Activated naive CD8-positive, alpha-beta T cell treated with anti-CD3 and anti-CD28 coated beads, Interleukin-2, amount 10 ng/mL, durations not matched to agents 7 days and 5 days (primary cell): Measurements from ENCODE around the gene TBC1D5. TPM values are rescaled to one million over a fixed set of nuclear protein-coding genes. Genes with fewer than 3 reads are reported as not detected.
"Not testable (repeated sequence)": the region's sequence is repeated elsewhere in the genome, so short reads cannot be mapped to it uniquely, and the experiment has no call there.

Experiments
- ATAC-seq: fragments of 150-1000 bp; cut with Tn5 transposase; one replicate; pipeline ENCODE4 v1.10.0; 2021; ENCODE audit warnings: low read depth, moderate library complexity
- POLR2A ChIA-PET: fragments of 350-600 bp; sonication (Branson Sonifier 250); formaldehyde crosslinking; loops from one replicate; lab custom pipeline; 2021; ENCODE audit warnings: antibody characterized with exemption; lab: Charles Lee
- DNase-seq: peaks from one replicate; pipeline ENCODE4 v3.0.0; 2021
- H3K27ac Mint-ChIP-seq: one replicate; pipeline ENCODE4 v1.8.0; 2022; ENCODE audit warnings: mild to moderate bottlenecking, mixed read lengths
- H3K27me3 Mint-ChIP-seq: one replicate; pipeline ENCODE4 v1.8.0; 2022; ENCODE audit warnings: mild to moderate bottlenecking, moderate library complexity, mixed read lengths
- H3K36me3 Mint-ChIP-seq: one replicate; pipeline ENCODE4 v1.8.0; 2021; ENCODE audit warnings: mild to moderate bottlenecking, mixed read lengths
- H3K4me1 Mint-ChIP-seq: one replicate; pipeline ENCODE4 v1.8.0; 2021; ENCODE audit warnings: mixed read lengths
- H3K4me3 Mint-ChIP-seq: one replicate; pipeline ENCODE4 v1.8.0; 2022; ENCODE audit warnings: mild to moderate bottlenecking, moderate library complexity, mixed read lengths
- H3K9me3 Mint-ChIP-seq: one replicate; pipeline ENCODE4 v1.8.0; 2021; ENCODE audit warnings: mixed read lengths
- total RNA-seq, 2 experiments: library from RNA; stranded (reverse); gene quantifications; one replicate each; pipeline ENCODE4 v1.2.3, GENCODE V29; 2021

The TBC1D5 gene
- total RNA-seq, 2 experiments from 2014 or later, result 57.3 to 60.9 TPM

DNA sequence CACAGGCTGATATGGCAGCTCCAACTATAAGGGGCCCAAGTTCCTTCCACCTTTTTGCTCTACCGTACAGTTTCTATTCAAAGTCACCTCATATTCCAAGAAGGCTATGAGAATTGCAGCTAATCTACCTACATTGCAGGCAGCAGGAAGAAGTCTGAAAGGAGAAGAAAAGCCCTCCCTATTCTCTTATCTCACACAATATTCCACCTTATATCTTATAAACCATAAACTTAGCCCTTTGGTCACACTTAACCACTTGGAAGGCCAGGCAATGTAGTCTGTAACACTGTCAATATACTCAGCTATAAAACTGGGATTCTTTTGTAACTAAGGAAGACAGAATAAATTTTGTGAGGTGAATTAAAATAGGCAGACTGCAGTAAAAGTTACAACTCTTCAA is 54.9 kb downstream of the TBC1D5 start:
- no peaks in the 10 kb centered on the region for H3K27me3 Mint-ChIP-seq
- H3K9me3 Mint-ChIP-seq, result no peaks in the 10 kb centered on the region
- H3K36me3 Mint-ChIP-seq, result peaks cover under 1% of the 10 kb centered on the region
- no peak overlapping the region for H3K4me3 Mint-ChIP-seq
- DNase-seq (no peak), ATAC-seq (no peak)
- POLR2A ChIA-PET, result no interaction called here
- H3K4me1 Mint-ChIP-seq, result peaks cover 3% of the 10 kb centered on the region
- no peak overlapping the region for H3K27ac Mint-ChIP-seq

DNA sequence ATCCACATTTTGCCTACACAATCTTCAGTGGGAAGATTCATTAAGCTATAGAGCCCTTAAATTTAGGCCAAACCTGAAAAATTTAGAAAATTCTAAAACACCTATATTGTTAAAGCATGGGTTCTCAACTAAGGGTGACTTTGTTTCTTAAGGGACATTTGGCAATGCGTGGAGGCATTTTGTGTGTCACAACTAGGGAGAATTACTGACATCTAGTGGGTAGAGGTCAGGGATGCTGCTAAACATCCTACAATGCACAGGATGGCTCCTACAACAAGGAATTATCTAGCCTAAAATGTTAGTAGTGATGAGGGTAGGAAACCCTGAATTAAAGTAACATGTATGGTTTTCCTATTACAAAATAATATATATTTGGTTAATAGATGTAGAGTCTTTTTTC is 55.8 kb downstream of the TBC1D5 start:
- no peaks in the 10 kb centered on the region for H3K9me3 Mint-ChIP-seq
- no peak overlapping the region for H3K4me3 Mint-ChIP-seq
- H3K4me1 Mint-ChIP-seq, result peaks cover 3% of the 10 kb centered on the region
- DNase-seq, result no peak
- H3K36me3 Mint-ChIP-seq, result no peaks in the 10 kb centered on the region
- H3K27ac Mint-ChIP-seq, result no peak overlapping the region
- ATAC-seq, result no peak
- H3K27me3 Mint-ChIP-seq, result no peaks in the 10 kb centered on the region
- POLR2A ChIA-PET, result interaction anchor here (0.7 kb wide), 1 partner anchor 1093 kb away, joined by 3 read pairs; no protein-coding TSS in a partner anchor

DNA sequence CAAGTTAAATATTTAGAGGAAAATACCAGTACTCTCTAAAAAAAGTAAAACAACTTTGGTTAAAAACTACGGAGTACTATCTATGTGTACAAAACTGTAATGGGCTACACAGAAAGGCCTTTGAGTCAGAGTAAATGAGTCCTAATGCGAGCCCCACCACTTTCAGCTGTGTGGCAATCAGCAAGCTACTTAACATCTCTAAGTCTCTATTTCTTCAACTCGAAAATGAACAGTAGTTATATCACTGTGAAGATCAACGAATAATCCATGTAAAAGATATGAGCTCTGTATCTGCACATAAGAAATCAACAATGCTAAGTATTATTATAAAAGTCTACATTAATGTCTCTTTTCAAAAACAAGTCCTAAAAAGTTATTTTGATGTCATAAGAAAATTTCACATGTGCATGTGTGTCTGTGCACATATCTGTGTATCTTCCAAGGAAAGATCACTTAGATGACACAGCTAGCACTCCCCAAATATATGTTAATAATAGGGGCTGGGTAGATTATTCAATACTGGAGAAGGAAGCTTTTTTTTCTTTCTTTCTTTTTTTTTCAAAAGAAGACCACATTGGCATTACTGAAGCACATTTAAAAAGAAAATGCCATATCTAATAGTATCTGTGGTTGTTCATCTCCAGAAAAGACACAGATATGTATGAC is 58.8 kb downstream of the TBC1D5 start:
- H3K4me3 Mint-ChIP-seq, result no peak overlapping the region
- H3K36me3 Mint-ChIP-seq, result peaks cover 2% of the 10 kb centered on the region
- no peaks in the 10 kb centered on the region for H3K27me3 Mint-ChIP-seq
- H3K4me1 Mint-ChIP-seq, result peaks cover 5% of the 10 kb centered on the region
- H3K27ac Mint-ChIP-seq, result no peak overlapping the region
- POLR2A ChIA-PET, result no interaction called here
- ATAC-seq, result no peak
- no peaks in the 10 kb centered on the region for H3K9me3 Mint-ChIP-seq
- DNase-seq, result no peak

DNA sequence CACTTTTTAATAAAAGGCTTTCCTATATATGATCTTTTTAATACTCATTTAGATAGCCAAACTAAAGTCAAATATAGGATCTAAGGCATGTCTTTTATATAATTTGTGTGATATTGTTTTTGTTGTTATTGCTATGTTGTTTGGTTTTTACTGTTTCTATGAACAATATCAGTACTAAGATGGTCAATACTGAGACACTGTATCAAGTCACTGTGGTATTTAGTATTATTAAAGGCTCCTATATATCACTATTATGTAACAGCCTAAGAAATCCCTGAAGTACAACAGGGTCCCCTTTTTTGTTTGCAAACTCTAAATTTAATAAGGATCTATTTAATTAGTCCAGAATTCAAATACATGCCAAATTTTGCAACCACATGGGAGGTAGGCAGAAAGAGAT is 61.9 kb downstream of the TBC1D5 start:
- DNase-seq, result no peak
- POLR2A ChIA-PET, result no interaction called here
- no peak overlapping the region for H3K27ac Mint-ChIP-seq
- ATAC-seq, result no peak
- no peaks in the 10 kb centered on the region for H3K27me3 Mint-ChIP-seq
- no peaks in the 10 kb centered on the region for H3K9me3 Mint-ChIP-seq
- peaks cover 7% of the 10 kb centered on the region for H3K4me1 Mint-ChIP-seq
- no peak overlapping the region for H3K4me3 Mint-ChIP-seq
- peaks cover 3% of the 10 kb centered on the region for H3K36me3 Mint-ChIP-seq

DNA sequence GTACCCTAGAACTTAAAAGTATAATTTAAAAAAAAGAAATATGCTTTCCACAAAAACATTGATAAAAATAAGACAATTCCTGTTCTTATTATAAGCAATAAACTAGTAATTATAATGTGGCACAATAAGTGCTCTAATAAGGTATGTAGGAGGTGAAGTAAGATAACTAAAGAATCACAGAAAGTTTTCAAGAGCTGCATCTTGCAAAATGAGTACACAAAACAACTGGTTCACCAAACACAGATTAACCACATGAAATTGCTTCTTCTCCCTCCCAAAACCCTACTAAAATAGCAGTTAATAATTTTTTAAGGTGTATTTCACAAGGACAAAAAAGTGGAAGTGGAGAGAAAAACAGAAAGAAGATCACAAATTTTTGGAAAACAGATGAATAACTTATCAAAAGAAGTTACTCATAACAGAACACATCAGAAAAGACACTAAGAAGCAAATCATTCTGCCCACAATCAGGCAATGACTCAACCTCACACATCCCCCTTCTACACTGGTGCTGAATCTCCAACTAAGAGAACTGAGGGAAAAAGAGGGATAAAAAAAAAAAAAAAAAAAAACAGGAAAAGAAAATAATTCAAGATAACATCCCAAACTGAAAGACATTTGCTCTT is 64.2 kb downstream of the TBC1D5 start:
- Mint-ChIP-seq H3K27ac (no peak overlapping the region), H3K4me1 (peaks cover 9% of the 10 kb centered on the region), H3K36me3 (peaks cover 6% of the 10 kb centered on the region), H3K27me3 (no peaks in the 10 kb centered on the region), H3K9me3 (peaks cover 3% of the 10 kb centered on the region), H3K4me3 (no peak overlapping the region)
- POLR2A ChIA-PET, result no interaction called here
- ATAC-seq, result no peak
- no peak for DNase-seq

DNA sequence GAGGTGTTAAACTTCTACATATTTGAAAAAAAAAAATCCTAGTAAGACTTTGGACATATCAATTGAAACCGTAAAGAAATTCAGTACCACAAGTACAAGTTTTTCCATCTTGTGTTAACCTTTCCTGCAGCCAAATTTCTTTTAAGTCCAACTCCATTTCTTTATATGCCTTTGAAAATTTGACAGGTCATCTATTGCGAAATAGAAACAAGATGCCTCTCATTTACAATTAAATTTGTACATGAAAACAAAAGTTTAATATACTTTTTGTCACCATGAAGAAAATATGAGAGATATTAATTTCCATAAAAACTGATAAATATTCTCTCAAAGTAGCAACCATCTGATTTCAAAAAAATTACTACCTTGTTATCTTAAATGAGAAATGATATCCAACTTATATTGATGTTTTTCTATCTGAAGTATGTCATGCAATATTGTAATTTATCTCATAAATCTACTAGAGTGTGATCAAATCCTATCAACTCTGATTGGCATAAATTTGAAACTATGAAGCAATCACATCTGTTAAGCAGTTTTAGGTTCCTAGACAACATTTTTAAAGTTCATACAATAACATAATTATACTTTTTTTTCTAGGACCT is 68.2 kb downstream of the TBC1D5 start:
- H3K4me1 Mint-ChIP-seq, result peaks cover 9% of the 10 kb centered on the region
- no peaks in the 10 kb centered on the region for H3K27me3 Mint-ChIP-seq
- H3K36me3 Mint-ChIP-seq, result peaks cover 13% of the 10 kb centered on the region
- peaks cover 3% of the 10 kb centered on the region for H3K9me3 Mint-ChIP-seq
- POLR2A ChIA-PET, result no interaction called here
- no peak overlapping the region for H3K27ac Mint-ChIP-seq
- H3K4me3 Mint-ChIP-seq, result no peak overlapping the region
- ATAC-seq, result no peak
- DNase-seq, result no peak

DNA sequence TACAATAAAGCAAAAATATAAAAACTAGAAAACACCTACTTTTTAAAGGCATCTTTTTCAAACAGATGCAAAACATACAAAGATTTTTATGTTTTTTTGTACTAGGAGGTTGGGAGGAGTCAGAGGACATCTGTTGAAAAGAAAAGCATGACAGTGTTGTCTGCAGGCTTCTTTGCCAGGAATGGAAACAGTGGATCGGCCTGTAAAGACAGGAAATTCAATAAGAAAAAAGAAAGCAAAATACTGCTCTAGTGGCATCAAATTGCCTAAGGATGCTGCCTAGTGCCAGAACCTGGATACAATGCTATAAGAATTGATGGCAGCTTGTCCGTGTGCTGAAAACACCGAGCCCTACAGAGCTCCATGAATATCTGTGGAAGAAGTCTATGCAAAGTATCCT is 69.9 kb downstream of the TBC1D5 start:
- DNase-seq (no peak), ATAC-seq (no peak)
- Mint-ChIP-seq H3K36me3 (peaks cover 17% of the 10 kb centered on the region), H3K4me3 (no peak overlapping the region), H3K4me1 (peaks cover 4% of the 10 kb centered on the region), H3K9me3 (peaks cover 7% of the 10 kb centered on the region), H3K27ac (no peak overlapping the region), H3K27me3 (no peaks in the 10 kb centered on the region)
- POLR2A ChIA-PET, result no interaction called here

DNA sequence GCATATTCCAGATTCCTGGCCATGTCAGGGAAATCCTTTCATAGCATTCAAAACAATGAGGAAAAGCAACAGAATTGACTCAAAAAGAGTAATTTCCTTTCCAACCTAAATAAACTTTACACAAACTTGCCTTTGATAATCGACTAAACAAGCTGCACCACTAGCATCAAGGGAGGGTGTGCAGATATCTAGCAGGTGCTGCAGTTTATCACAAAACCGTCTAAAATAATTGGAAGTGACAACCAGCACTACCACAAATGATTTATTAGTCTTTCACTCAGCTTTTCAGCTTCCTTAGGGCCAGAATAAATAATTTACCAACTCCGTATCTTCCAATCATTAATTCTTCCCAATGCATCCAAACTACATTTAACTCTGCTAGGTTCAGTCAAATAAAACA is 71.7 kb downstream of the TBC1D5 start:
- no peak for DNase-seq
- H3K36me3 Mint-ChIP-seq, result peaks cover 16% of the 10 kb centered on the region
- no peak overlapping the region for H3K4me3 Mint-ChIP-seq
- peaks cover 2% of the 10 kb centered on the region for H3K4me1 Mint-ChIP-seq
- H3K27me3 Mint-ChIP-seq, result no peaks in the 10 kb centered on the region
- H3K9me3 Mint-ChIP-seq, result peaks cover 7% of the 10 kb centered on the region
- ATAC-seq, result no peak
- POLR2A ChIA-PET, result no interaction called here
- H3K27ac Mint-ChIP-seq, result no peak overlapping the region

DNA sequence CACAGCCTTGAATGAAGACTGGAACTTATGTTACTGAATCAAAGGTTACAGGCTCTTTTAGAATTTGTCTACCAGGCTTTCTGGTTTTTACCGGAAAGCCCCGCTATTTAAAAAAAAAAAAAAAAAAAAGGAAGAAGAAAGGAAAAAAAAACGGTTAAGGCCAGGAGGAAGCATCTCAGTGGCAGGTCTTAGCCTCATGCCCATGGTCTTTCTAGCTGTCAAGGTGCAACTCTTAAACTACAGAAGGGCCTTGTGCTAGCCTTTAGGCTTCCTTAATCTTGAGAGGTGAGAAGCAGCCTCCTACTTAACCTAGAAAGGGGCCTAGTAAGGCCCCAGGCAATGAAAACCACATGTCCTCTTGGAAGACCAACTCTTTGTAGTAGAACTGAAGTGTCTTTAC is 77.5 kb downstream of the TBC1D5 start:
- POLR2A ChIA-PET, result no interaction called here

DNA sequence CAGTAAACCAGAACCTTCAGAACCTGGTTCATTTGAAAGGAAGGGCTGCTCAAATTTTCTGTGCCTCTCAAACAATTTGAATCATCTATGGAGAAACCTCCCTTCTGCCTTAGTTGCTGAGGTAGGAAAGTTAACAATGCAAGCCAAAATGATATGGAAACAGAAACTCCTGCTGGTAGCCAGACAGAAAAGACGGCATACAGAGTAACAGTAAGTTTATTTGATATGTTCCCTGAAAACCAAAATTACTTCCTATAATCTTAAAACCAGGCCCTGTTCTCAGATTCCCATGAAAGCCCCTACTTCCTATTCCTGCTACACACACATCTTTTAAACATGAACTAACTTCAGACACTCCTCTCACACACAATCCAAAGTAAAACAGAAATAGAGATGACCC is 86.2 kb downstream of the TBC1D5 start:
- Mint-ChIP-seq H3K4me1 (no peaks in the 10 kb centered on the region), H3K27ac (no peak overlapping the region), H3K36me3 (peaks cover 2% of the 10 kb centered on the region), H3K9me3 (peaks cover 1% of the 10 kb centered on the region), H3K27me3 (no peaks in the 10 kb centered on the region), H3K4me3 (no peak overlapping the region)
- POLR2A ChIA-PET, result no interaction called here
- ATAC-seq (no peak), DNase-seq (no peak)

More for the DNA sequence above, 77.5 kb downstream of the TBC1D5 start:
- H3K4me3 Mint-ChIP-seq, result no peak overlapping the region
- peaks cover 8% of the 10 kb centered on the region for H3K36me3 Mint-ChIP-seq
- DNase-seq (no peak), ATAC-seq (no peak)
- H3K4me1 Mint-ChIP-seq, result peaks cover 7% of the 10 kb centered on the region
- no peak overlapping the region for H3K27ac Mint-ChIP-seq
- H3K9me3 Mint-ChIP-seq, result peaks cover 4% of the 10 kb centered on the region
- H3K27me3 Mint-ChIP-seq, result no peaks in the 10 kb centered on the region

DNA sequence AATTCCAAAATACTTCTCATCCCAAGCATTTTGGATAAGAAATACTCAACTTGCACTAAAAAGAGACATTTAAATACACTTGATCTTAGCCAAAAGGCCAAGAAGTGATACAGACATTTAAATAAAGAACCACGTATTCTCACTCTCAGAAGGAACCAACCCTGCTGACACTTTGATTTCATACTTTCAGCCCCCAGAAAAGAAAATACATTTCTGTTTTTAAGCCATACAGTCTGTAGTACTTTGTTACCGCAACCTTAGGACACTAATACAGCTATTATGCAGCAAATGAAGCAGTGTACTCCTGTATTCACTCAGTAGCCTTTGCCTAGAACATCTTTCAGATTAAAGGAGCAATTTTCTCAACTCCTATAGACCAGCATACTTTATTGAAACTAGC is 86.7 kb downstream of the TBC1D5 start:
- no peak overlapping the region for H3K27ac Mint-ChIP-seq
- H3K27me3 Mint-ChIP-seq, result no peaks in the 10 kb centered on the region
- peaks cover 2% of the 10 kb centered on the region for H3K36me3 Mint-ChIP-seq
- DNase-seq (no peak), ATAC-seq (no peak)
- POLR2A ChIA-PET, result no interaction called here
- H3K4me1 Mint-ChIP-seq, result no peaks in the 10 kb centered on the region
- peaks cover 1% of the 10 kb centered on the region for H3K9me3 Mint-ChIP-seq
- no peak overlapping the region for H3K4me3 Mint-ChIP-seq

DNA sequence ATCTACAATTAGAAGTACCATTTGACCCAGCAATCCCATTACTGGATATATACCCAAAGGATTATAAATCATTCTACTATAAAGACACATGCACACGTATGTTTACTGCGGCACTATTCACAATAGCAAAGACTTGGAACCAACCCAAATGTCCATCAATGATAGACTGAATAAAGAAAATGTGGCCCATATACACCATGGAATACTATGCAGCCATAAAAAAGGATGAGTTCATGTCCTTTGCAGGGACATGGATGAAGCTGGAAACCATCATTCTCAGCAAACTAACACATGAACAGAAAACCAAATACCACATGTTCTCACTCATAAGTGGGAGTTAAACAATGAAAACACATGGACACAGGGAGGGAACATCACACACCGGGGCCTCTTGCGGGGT is 92.7 kb downstream of the TBC1D5 start:
- H3K9me3 Mint-ChIP-seq, H3K27ac Mint-ChIP-seq, H3K4me3 Mint-ChIP-seq, DNase-seq, H3K4me1 Mint-ChIP-seq, H3K27me3 Mint-ChIP-seq, H3K36me3 Mint-ChIP-seq, ATAC-seq, POLR2A ChIA-PET: not testable (repeated sequence)

DNA sequence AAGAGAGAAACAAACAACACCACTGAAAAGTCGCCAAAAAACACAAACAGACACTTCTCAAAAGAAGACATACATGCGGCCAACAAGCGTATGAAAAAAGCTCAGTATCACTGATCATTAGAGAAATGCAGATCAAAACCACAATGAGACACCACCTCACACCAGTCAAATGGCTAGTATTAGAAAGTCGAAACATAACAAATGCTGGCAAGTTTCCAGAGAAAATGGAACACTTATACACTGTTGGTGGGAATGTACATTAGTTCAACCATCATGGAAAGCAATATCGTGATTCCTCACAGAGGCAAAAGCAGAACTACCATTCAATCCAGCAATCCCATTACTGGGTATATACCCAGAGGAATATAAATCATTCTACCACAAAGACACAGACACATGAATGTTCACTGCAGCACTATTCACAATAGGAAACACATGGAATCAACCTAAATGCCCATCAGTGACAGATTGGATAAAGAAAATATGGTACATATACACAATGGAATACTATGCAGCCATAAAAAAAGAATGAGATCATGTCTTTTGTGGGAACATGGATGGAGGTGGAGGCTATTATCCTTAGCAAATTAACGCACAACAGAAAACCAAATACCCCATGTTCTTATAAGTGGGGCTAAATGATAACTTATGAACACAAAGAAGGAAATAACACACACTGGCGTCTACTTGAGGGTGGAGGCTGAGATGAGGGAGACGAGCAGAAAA is 93.6 kb downstream of the TBC1D5 start:
- ATAC-seq, H3K9me3 Mint-ChIP-seq, DNase-seq, H3K4me1 Mint-ChIP-seq, POLR2A ChIA-PET, H3K36me3 Mint-ChIP-seq, H3K27ac Mint-ChIP-seq, H3K27me3 Mint-ChIP-seq, H3K4me3 Mint-ChIP-seq: not testable (repeated sequence)
